ENCODE data around the gene PSMD6.
A peak's percentile ranks its signal among the peaks of the same experiment; 100 is the strongest.

Gene PSMD6

DNA sequence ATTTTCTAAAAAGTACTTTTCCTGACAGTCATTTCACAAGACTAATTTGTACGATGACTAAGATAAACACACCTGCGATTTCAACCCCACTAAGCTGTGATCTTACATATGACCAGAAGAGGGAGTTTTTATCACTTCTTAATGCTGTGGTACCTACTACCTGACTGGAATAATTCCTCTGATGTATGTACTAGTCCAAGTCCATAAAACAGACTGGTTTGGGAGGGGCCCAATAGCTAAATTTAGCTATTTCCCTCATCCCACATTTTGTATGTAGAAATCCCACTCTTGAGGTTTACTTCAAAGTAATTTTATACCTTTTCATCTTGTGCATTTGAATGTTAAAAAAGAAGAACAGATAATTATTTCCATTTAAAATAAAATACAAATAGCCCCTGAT, 61.4 kb downstream of the PSMD6 start:
- no peaks in the 10 kb centered on the region for H3K9me2 ChIP-seq (replicated peaks; ENCODE audit: low read depth, low read length)
- TF ChIP-seq EZH2phosphoT487 (IDR thresholded peaks at IDR 0.05; ENCODE audit: borderline replicate concordance) = no peak
- TF ChIP-seq, protein P1, sequence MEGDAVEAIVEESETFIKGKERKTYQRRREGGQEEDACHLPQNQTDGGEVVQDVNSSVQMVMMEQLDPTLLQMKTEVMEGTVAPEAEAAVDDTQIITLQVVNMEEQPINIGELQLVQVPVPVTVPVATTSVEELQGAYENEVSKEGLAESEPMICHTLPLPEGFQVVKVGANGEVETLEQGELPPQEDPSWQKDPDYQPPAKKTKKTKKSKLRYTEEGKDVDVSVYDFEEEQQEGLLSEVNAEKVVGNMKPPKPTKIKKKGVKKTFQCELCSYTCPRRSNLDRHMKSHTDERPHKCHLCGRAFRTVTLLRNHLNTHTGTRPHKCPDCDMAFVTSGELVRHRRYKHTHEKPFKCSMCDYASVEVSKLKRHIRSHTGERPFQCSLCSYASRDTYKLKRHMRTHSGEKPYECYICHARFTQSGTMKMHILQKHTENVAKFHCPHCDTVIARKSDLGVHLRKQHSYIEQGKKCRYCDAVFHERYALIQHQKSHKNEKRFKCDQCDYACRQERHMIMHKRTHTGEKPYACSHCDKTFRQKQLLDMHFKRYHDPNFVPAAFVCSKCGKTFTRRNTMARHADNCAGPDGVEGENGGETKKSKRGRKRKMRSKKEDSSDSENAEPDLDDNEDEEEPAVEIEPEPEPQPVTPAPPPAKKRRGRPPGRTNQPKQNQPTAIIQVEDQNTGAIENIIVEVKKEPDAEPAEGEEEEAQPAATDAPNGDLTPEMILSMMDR (conservative IDR thresholded peaks at IDR 0.05; ENCODE audit: low read length) = peak; percentile 76
- H3K9ac ChIP-seq (ENCODE audit: low read depth, low read length, poor library complexity, severe bottlenecking) = no peak overlapping the region
- H3K36me3 ChIP-seq (ENCODE audit: insufficient read depth, low read length) = peaks cover 9% of the 10 kb centered on the region
- H3K27me3 ChIP-seq (ENCODE audit: insufficient read depth, low read length, poor library complexity, severe bottlenecking) = no peaks in the 10 kb centered on the region
- peaks cover 71% of the 10 kb centered on the region for H3K79me2 ChIP-seq (ENCODE audit: insufficient read depth, low read length)
- H3K4me3 ChIP-seq (ENCODE audit: low read length, poor library complexity, severe bottlenecking) = no peak overlapping the region
- H3K4me1 ChIP-seq (ENCODE audit: insufficient read depth, low read length, poor library complexity, severe bottlenecking) = peaks cover 24% of the 10 kb centered on the region
- no peaks in the 10 kb centered on the region for H3K9me3 ChIP-seq (ENCODE audit: insufficient read depth, low read depth, low read length)
- peaks cover 4% of the 10 kb centered on the region; the same call in 1 of the 2 replicates for H3F3A ChIP-seq (ENCODE audit: low read depth)
- H4K20me1 ChIP-seq (ENCODE audit: insufficient read depth, low read length, poor library complexity, severe bottlenecking) = peaks cover 32% of the 10 kb centered on the region
- no peak overlapping the region for H2AFZ ChIP-seq (ENCODE audit: low read length)
- no peak overlapping the region for H3K4me2 ChIP-seq (ENCODE audit: low read depth, low read length, poor library complexity, severe bottlenecking)
